NCI-H1417 (cell line): ENCODE data around the gene ENSA.
"Not testable (repeated sequence)": the region's sequence is repeated elsewhere in the genome, so short reads cannot be mapped to it uniquely, and the experiment has no call there.

Source experiments
- DNase-seq, 3 experiments: peaks; one replicate each; lab custom pipeline; 2025; lab: John Stamatoyannopoulos, UW

ENSA gene, protein sequence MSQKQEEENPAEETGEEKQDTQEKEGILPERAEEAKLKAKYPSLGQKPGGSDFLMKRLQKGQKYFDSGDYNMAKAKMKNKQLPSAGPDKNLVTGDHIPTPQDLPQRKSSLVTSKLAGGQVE

DNA sequence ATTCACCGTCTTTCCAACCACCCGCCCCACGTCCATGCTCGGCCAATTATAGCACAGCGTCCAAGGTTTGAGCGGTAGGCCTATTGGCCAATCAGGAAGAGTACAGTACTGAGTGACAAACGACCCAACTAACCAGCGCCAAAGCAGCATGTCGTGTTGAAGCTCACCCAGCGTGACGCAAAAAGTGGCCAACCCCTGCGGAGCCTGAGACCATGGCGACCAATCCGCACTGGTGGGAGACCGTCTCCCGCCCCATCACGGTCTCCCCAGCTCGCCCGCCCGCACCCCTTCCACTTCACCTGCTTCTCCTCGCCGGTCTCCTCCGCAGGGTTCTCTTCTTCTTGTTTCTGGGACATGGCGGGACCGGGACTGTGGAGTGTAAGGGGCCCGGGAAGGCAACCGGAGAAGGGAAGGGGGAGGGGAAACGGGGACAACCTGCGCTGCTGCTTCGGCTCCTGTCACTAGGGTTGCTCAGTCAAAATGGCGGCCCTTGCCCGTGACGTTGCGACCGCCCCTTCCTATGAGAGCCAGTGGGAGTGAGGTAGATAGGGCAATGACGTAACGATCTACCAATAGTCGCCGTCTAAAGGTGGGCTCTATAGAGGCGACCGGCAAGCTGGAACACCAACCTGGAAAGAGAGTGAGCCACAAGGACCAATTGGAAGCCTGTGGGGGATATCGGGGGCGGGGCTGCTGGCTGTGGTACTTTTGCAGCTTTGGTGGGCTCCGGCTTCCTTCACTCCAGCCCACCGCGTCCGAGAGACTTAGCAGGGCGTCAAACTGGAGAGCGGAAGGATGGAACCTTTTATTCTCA is at the start of gene ENSA:
ENSA (minus strand) TSS at position 498 of the 814 bp plus-strand sequence; CDS start at position 356, 142 bp downstream.
- DNase-seq, result peak; percentile 99 to 100 (median 100)

DNA sequence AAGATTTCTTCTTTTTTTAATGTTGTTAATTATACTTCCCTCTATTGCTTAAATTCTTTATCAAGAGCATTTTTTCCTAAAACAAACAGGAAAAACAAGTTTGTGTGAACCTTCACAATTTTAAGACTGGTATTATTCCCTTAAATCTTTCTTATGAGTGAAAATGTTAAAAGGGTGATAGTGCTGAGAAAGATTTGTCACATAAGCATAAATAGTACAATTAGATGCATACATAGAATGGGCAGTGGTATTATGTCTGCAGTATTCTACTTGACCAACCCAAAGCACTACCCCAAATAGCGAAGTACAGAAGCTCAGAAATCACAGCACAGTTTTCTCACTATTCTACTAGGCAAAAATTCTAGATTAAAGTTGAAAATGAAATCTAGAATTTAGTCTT is 49.6 kb upstream of the ENSA start:
- DNase-seq, result no peak

DNA sequence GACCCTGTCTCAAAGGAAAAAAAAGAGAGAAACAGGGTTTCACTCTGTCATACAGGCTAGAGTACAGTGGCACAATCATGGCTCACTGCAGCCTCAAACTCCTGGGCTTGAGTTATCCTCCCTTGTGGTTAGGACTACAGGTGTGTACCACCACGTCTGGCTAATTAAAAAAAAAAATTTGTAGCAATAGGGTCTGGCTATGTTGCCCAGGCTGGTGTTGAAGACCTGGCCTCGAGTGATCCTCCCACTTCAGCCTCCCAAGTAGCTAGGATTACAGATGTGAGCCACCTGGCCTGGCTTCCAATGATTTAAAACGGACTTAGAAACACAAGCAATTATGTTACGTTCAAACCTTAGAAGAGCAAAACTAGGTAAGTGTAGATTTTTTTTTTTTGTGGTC is 45.5 kb upstream of the ENSA start:
- DNase-seq, result no peak

DNA sequence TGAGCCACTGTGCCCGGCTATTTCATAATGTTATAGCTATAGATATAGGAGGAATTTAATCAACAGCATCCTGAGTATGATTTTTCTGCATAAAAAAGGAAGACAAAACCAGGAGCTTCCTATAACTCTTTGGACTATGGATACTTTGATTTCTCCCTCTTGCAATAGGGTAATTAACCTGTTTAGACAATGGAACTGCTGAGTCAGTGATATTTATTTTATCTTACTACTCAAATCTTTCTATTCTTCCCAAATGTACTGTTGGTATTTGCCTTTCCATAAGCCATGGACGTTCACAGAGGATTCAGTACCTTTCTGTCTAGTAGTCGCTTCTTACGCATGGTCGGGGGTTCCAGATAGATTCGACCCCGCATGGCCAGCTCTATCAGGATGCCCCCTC is 33.9 kb upstream of the ENSA start:
- DNase-seq, result no peak

DNA sequence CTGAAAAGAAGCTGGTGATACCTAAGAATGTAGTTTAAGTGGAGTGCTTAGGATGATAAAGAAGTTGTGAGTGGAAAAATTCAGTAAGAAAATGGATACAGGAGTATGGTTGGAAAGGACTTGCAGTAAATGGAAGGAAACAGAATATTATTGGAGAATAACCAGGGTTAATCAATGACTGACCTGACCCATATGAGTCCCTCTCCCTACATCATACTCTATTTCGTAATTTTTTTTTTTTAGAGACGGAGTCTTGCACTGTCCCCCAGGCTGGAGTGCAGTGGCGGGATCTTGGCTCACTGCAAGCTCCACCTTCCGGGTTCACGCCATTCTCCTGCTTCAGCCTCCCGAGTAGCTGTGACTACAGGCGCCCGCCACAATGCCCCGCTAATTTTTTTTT is 33.4 kb upstream of the ENSA start:
- DNase-seq, result no peak

DNA sequence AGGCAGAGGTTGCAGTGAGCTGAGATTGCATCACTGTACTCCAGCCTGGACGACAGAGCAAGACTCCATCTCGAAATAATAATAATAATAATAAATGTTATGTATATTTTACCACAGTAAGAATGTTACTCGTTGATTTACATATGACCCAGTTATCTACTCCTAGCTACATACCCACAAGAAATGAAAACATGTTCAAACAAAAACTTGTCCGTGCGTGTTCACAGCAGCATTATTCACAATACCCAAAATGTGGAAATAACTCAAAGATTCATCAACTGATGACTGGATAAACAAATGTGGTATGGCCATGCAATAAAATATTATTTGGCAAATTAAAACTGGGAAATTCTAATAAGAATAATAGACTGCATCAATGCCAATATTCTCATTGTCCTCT is 31.7 kb upstream of the ENSA start:
- no peak for DNase-seq

DNA sequence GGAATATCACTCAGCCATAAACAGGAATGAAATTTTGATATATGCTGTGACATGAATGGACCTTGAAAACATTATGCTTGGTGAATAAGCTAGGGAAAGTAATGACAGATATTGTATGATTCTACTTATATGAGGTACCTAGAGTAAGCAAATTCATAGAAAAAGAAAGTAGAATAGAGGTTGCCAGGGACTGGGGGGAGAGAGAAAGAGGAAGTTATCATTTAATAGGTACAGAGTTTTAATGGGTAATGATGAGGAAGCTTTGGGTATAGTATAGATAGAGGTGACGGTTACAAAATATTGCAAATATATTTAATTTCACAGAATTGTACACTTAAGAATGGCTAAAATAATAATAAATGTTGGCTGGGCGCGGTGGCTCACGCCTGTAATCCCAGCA is 31.2 kb upstream of the ENSA start:
- DNase-seq, result no peak

DNA sequence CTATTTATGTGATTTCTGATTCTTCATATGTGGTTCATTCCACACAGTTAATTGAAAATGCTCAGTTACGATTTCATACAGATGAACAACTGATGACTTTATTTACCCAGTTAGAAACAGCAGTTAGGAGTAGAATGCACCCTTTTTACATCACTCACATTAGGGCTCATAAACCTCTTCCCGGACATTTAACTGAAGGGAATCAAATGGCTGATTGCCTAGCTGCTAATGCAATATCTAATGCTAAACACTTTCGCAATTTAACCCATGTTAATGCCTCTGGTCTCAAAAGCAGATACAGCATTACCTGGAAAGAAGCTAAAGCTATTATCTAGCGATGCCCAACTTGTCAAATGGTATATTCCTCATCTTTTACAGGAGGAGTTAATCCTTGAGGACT is 27.7 kb upstream of the ENSA start:
- DNase-seq, result not testable (repeated sequence)

DNA sequence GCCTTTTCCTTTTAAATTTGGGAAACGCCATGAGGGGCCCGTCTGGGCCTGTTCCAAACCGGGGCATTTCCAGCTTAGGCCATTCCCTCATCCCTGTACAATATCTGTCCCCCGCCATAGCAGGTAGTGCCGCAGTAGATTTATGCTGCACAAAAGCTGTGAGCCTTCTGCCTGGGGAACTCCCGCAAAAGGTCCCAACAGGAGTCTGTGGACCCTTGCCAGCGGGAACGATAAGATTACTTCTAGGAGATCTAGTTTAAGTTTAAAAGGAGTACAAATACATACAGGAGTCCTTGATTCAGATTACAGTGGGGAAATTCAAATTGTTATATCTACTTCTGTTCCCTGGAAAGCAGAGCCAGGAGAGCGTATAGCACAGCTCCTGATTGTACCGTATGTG is 25.2 kb upstream of the ENSA start:
- DNase-seq, result not testable (repeated sequence)

DNA sequence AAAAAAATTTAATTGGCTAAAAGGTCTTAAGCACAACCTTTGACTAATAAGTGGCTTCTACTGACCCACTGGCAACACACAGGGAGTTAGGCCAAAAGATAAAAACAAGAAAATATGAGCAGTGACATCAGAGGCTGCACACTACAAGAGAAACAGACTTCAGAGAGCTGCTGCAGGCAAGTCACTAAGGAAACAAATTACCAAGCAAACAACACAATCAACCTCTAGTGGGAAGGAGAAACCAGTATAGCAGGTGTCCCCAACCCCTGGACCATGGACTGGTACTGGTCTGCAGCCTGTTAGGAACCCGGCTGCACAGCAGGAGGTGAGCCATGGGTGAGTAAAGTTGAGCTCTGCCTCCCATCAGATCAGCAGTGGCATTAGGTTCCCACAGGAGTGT is 20.8 kb upstream of the ENSA start:
- DNase-seq, result peak in 2 of 3 experiments; percentile 66 to 85

DNA sequence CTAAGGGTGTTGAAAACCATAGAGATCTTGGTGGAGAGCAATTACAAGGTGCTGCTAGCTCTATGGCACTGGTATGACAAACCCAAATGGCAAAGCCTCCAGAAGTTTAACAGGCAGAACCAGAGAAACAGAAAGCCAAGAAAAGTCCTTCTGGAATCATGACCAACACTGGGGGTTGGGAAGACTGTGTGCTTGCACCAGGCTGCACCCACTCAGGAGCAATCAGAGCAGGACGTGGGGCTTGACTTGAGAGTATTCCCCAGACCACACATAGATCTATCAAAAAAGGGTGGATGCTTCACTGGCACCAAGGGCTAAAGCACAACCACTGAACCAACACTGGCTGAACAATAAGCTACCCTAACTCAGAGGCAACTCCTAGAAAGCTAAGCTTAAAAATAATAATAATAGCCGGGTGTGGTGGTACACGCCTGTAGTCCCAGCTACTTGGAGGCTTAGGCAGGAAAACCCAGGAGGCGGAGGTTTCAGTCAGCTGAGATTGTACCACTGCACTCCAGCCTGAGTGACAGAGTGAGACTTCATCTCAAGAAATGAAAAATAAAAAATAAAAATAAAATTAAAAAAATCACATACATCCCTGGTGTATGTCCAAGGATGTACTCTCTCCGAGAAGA is 20.1 kb upstream of the ENSA start:
- no peak for DNase-seq

DNA sequence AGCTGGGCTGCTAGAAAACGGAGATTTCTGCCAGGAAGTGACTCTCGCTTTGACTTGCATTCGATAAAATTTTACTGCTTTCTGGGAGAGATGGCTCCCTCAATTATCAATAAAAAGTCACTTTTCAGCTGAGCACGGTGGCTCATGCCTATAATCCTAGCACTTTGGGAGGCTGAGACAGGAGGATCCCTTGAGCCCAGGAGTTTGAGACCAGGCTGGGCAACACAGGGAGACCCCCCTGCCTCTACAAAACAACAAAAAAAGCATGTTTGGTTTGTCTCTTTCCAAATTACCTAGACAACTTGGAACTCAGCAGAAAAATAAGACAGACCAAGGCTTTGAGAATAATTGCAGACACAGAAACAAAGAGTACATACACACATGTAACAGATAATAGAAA is 12.9 kb upstream of the ENSA start:
- DNase-seq, result no peak

DNA sequence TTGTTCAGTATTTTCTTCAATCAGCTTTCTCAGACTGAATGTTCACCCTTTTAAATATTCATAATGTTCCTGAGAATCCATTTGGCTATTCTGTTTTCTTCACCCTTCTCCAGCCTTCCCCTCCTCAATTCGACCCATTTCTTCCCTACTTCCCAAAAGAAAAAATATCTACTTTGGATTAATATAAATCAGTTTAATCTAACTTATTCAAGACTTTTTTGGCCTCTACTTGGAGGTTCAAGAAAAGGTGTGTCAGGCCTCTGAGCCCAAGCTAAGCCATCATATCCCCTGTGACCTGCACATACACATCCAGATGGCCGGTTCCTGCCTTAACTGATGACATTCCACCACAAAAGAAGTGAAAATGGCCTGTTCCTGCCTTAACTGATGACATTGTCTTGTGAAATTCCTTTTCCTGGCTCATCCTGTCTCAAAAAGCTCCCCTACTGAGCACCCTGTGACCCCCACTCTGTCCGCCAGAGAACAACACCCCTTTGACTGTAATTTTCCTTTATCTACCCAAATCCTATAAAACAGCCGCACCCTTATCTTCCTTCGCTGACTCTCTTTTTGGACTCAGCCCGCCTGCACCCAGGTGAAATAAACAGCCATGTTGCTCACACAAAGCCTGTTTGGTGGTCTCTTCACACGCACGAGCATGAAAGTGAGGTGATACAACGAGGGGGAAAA is 11.9 kb upstream of the ENSA start:
- DNase-seq, result not testable (repeated sequence)

DNA sequence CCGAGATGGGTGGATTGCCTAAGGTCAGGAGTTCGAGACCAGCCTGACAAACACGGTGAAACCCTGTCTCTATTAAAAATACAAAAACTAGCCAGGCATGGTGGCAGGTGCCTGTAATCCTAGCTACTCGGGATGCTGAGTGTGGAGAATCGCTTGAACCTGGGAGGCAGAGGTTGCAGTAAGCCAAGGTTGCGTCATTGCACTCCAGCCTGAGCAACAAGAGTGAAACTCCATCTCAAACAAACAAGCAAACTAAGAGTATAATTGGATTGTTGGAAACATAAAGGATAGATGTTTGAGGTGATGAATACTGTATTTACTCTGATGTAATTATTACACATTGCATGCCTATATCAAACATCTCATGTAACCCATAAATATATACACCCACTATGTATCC is 9.0 kb upstream of the ENSA start:
- DNase-seq, result not testable (repeated sequence)

DNA sequence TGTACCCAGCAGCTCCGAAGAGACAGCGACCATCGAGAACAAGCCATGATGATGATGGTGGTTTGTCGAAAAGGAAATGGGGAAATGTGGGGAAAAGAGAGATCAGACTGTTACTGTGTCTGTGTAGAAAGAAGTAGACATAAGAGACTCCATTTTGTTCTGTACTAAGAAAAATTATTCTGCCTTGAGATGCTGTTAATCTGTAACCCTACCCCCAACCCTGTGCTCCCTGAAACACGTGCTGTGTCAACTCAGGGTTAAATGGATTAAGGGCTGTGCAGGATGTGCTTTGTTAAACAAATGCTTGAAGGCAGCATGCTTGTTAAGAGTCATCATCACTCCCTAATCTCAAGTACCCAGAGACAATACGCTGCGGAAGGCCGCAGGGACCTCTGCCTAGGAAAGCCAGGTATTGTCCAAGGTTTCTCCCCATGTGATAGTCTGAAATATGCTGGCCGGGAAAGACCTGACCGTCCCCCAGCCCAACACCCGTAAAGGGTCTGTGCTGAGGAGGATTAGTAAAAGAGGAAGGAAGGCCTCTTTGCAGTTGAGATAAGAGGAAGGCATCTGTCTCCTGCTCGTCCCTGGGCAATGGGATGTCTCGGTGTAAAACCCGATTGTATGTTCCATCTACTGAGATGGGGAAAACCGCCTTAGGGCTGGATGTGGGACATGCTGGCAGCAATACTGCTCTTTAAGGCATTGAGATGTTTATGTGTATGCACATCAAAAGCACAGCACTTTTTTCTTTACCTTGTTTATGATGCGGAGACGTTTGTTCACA is 5.6 kb upstream of the ENSA start:
- DNase-seq, result peak in 2 of 3 experiments; percentile 25 to 47

DNA sequence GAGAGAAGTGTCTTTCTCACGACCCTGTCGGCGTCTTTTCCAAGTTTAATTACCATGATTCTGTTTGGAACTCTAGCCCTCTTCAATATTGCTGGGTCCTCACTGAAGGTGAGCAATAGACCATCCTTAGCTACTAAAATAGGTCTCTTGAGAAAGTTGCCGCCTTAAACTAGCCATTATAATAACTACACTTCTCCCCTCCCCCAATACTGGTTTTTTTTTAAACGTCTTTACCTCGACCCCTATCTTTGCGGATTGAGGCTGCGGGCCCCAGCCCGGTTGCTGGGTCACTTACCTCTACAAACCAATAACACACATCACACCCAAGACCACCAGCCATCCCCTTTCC is 672 bp downstream of the ENSA start:
- no peak for DNase-seq

DNA sequence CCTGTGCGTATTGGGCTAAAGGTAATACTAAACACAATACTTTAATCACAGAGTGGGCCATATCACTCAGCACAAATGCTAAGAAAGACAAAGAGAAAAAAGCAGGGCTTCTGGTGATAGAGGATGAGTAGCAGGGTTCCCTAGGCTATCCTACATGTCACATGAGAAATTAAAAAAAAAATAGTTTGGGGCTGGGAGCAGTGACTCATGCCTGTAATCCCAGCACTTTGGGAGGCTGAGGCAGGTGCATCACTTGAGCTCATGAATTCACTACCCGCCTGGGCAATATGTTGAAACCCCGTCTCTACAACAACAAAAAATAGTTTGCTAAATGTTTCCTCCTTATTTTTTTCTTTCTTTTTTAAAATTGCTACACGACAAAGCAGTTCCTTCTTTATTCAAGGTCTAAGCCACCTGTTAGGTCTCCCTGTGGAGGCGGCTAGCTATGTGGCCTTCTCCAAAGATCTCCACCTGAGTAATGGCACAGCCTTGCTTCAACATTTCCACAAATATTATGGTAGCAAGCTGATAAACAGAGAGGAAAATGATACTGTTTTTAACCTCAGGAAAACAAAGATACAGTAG is 1.5 kb downstream of the ENSA start:
- DNase-seq, result peak in 1 of 3 experiments; percentile 34

DNA sequence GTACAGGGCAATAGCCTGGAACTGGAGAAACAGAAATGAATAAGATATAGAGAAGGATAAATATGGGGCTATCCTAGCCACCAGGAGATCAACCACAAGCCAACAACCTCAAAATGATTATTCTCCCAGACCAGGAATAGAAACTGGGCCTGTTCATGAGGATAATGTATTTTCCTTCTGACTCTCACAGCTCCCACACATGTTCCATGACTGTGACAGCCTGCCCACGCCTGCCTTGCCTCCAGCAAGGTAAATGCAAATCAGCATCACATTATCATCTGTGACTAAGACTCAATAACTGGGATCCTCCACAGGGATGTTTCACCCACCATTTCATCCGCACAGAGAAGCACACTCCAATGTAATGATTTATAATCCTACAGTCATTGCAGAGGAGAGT is 3.3 kb downstream of the ENSA start:
- DNase-seq, result no peak

DNA sequence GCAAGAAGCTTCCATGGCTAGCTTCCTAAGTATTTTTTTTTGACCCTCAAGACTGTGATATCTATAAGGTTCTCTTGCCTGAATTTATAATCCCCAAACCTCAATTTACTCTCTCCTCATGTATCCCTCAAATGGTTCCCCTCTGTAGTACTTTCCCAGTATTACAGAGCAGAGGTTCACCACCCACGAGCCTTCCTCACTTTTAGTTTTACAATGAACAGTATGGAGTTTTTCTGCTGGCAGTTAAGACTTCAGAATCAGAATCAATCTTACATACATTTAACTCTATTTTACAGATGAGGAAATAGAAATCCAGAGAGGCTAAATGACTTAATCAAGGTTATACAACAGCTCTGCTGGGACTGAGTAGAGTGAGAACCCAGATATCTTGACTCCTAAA is 4.9 kb downstream of the ENSA start:
- DNase-seq, result not testable (repeated sequence)

DNA sequence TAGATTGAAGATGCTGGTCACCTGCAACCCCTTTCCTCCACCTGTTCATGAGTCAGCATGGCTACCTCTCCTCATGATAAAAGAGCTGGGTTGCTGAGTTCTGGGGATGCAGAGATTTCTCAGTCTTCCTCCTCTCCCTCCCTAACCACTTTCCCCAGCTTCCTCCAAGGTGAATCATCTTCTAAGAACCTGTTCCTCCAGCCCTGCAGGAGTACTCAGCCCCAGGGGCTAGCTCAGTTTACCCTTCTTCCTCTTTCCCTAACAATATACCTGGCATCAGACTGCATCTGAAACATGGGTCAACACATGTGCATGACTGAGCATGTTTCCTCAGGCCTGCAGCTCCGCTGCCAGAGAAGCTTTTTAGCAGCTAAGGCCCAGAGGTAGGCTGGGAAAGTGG is 5.3 kb downstream of the ENSA start:
- not testable (repeated sequence) for DNase-seq

DNA sequence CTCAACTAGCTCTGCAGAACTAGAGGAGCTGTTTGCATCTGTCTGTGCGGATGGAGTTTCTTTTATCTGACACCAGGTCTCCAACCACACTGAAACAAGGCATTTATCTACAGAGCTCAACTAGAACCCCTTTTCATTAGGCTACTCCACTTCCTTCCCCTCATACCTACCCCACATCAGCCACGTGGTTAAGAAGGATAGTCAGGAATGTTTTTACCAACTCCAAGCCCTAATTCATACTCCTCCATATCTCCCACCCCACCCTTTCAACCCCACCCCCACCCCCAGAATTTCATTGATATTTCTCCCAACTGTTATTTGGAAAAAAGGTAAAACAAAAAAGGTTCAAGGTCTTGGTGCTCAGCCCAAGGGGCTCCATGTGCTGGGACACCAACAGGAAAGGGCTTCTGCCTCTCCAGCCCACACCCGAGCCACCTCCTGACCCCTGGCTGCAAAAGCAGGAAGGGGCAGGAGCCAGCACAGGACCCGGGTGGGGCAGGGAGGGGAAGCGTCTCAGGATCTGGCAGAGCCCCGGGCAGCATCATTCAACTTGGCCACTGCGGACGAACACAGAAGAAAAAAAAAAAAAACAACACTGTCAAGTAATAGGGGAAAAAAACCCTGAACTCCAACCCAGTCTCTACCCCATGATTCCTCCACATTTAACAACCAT is 7.0 kb downstream of the ENSA start:
- no peak for DNase-seq
